ENCODE results near the gene MPRIP. TPM values are rescaled to one million over a fixed set of nuclear protein-coding genes. Genes with fewer than 3 reads are reported as not detected.

The MPRIP gene
- total RNA-seq, 4 donors from 2014 or later, result 61.5 to 407 (median 103) TPM

DNA sequence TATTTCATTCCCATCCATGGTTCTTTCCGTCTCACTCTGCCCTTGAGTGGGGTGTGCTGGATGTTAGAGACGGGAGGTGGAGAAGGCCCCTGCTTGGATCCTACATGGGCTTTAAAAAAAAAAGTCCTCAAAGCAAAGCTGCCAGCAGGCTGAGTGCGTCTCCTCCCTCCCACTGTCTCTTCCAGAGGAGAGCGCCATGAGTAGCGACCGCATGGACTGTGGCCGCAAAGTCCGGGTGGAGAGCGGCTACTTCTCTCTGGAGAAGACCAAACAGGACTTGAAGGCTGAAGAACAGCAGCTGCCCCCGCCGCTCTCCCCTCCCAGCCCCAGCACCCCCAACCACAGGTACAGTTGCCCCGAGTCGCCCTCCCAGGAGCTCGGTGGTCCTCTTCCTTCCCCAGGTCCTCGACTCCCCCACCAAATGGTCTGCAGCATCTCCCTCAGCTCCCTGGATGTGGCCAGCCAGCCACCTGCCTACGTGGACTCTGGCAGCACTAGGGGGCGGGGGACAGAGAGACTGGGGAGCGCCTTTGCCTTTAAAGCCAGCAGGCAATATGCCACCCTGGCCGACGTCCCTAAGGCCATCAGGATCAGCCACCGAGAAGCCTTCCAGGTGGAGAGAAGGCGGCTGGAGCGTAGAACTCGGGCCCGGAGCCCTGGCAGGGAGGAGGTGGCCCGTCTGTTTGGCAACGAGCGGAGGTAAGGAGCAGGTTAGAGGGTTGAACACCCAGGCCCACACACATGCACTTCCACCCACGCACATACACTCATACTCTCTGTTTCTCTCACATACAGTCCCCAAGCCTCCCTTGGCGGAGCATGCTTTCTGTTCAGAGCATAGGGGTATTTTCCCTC is 95.7 kb downstream of the MPRIP start:
- no peaks in the 10 kb centered on the region for H3K36me3 ChIP-seq
- no peaks in the 10 kb centered on the region for H3K27me3 ChIP-seq
- DNase-seq, result no peak
- TF ChIP-seq POLR2A (IDR thresholded peaks at IDR 0.05) (no peak), CTCF (IDR thresholded peaks at IDR 0.05) (no peak)
- H3K4me1 ChIP-seq, result no peaks in the 10 kb centered on the region
- intact Hi-C loops (cut with DNase I; ENCODE audit: low total_unique reads), result no loop called here
- H3K27ac ChIP-seq, result no peak overlapping the region
- H3K4me3 ChIP-seq, result no peak overlapping the region
- no peaks in the 10 kb centered on the region for H3K9me3 ChIP-seq

- H3K27me3 ChIP-seq, result no peaks in the 10 kb centered on the region
- no peak overlapping the region for H3K27ac ChIP-seq
- TF ChIP-seq POLR2A (IDR thresholded peaks at IDR 0.05) (no peak), CTCF (IDR thresholded peaks at IDR 0.05) (no peak)
- no peaks in the 10 kb centered on the region for H3K36me3 ChIP-seq
- no peak overlapping the region for H3K4me3 ChIP-seq
- intact Hi-C loops (cut with DNase I; ENCODE audit: low total_unique reads), result no loop called here
- no peak for DNase-seq
- H3K4me1 ChIP-seq, result no peaks in the 10 kb centered on the region
- no peaks in the 10 kb centered on the region for H3K9me3 ChIP-seq
These were observed 97.8 kb downstream of the MPRIP start for GRCh38 chr17:17139972-17140589.

GRCh38 chr17:17140590-17140980 is 98.3 kb downstream of the MPRIP start:
- Histone ChIP-seq H3K9me3 (no peaks in the 10 kb centered on the region), H3K27ac (peak overlapping the region in 1 of 2 donors; percentile 18), H3K36me3 (no peaks in the 10 kb centered on the region), H3K4me3 (no peak overlapping the region), H3K27me3 (no peaks in the 10 kb centered on the region), H3K4me1 (no peaks in the 10 kb centered on the region)
- TF ChIP-seq CTCF (IDR thresholded peaks at IDR 0.05), result no peak
- no peak for TF ChIP-seq POLR2A (IDR thresholded peaks at IDR 0.05)
- intact Hi-C loops (cut with DNase I; ENCODE audit: low total_unique reads), result no loop called here
- DNase-seq, result no peak

- Histone ChIP-seq H3K4me1 (no peaks in the 10 kb centered on the region), H3K36me3 (no peaks in the 10 kb centered on the region), H3K4me3 (no peak overlapping the region), H3K27me3 (no peaks in the 10 kb centered on the region), H3K9me3 (no peaks in the 10 kb centered on the region), H3K27ac (peak overlapping the region in 1 of 2 donors; percentile 18)
- TF ChIP-seq CTCF (IDR thresholded peaks at IDR 0.05), result no peak
- no peak for TF ChIP-seq POLR2A (IDR thresholded peaks at IDR 0.05)
- no peak for DNase-seq
- intact Hi-C loops (cut with DNase I; ENCODE audit: low total_unique reads), result no loop called here
These were observed 99.0 kb downstream of the MPRIP start for GRCh38 chr17:17141279-17141678.

- no peak overlapping the region for H3K27ac ChIP-seq
These were observed 99.7 kb downstream of the MPRIP start for GRCh38 chr17:17141860-17142552.

More at GRCh38 chr17:17141860-17142552, 99.7 kb downstream of the MPRIP start:
- Histone ChIP-seq H3K27me3 (no peaks in the 10 kb centered on the region), H3K4me3 (no peak overlapping the region), H3K36me3 (no peaks in the 10 kb centered on the region), H3K9me3 (no peaks in the 10 kb centered on the region), H3K4me1 (no peaks in the 10 kb centered on the region)
- TF ChIP-seq CTCF (IDR thresholded peaks at IDR 0.05) (peak; percentile 42 to 59 (median 50)), POLR2A (IDR thresholded peaks at IDR 0.05) (no peak)
- DNase-seq, result peak in 1 of 2 donors; percentile 37
- intact Hi-C loops (cut with DNase I; ENCODE audit: low total_unique reads), result no loop called here
